HG03558 (cell line): Measurements from ENCODE around the gene MYL3.
"Not testable (repeated sequence)": the region's sequence is repeated elsewhere in the genome, so short reads cannot be mapped to it uniquely, and the experiment has no call there.

Source experiments
- ATAC-seq: cut with Tn5 transposase; IDR thresholded peaks from one replicate; pipeline ENCODE4 v1.9.1; 2021; ENCODE audit warnings: moderate number of reproducible peaks; ENCODE audit not compliant: unreplicated experiment; ENCODE audit errors: extremely low read depth

MYL3 gene

GRCh38 chr3:46863261-46863782 lies at the start of gene MYL3:
Gene MYL3 (minus strand): TSS chr3:46863444. CDS start chr3:46863390, 54 bp downstream.
- no peak for ATAC-seq

- ATAC-seq = no peak
Observed at GRCh38 chr3:46912986-46913385, 49.7 kb upstream of the MYL3 start.

- ATAC-seq = not testable (repeated sequence)
Observed at GRCh38 chr3:46910914-46911313, 47.7 kb upstream of the MYL3 start.

- ATAC-seq = no peak
Observed at GRCh38 chr3:46910166-46910760, 47.0 kb upstream of the MYL3 start.

- ATAC-seq = no peak
Observed at GRCh38 chr3:46909535-46910161, 46.4 kb upstream of the MYL3 start.

GRCh38 chr3:46908986-46909534 lies 45.8 kb upstream of the MYL3 start:
- no peak for ATAC-seq

- no peak for ATAC-seq
Observed at GRCh38 chr3:46908294-46908985, 45.2 kb upstream of the MYL3 start.

GRCh38 chr3:46907960-46908293 lies 44.7 kb upstream of the MYL3 start:
- no peak for ATAC-seq

- no peak for ATAC-seq
Observed at GRCh38 chr3:46907271-46907670, 44.0 kb upstream of the MYL3 start.

GRCh38 chr3:46906471-46907058 lies 43.3 kb upstream of the MYL3 start:
- no peak for ATAC-seq

- ATAC-seq = no peak
Observed at GRCh38 chr3:46905661-46906451, 42.6 kb upstream of the MYL3 start.

- ATAC-seq = no peak
Observed at GRCh38 chr3:46905213-46905560, 41.9 kb upstream of the MYL3 start.

- ATAC-seq = no peak
Observed at GRCh38 chr3:46904303-46905212, 41.3 kb upstream of the MYL3 start.

- ATAC-seq = no peak
Observed at GRCh38 chr3:46903341-46904302, 40.4 kb upstream of the MYL3 start.

GRCh38 chr3:46902188-46902631 lies 39.0 kb upstream of the MYL3 start:
- ATAC-seq = no peak

- no peak for ATAC-seq
Observed at GRCh38 chr3:46901591-46902187, 38.4 kb upstream of the MYL3 start.

GRCh38 chr3:46901061-46901460 lies 37.8 kb upstream of the MYL3 start:
- no peak for ATAC-seq

GRCh38 chr3:46900356-46900755 lies 37.1 kb upstream of the MYL3 start:
- no peak for ATAC-seq
